Measurements from ENCODE around the gene MKRN2.

DNA sequence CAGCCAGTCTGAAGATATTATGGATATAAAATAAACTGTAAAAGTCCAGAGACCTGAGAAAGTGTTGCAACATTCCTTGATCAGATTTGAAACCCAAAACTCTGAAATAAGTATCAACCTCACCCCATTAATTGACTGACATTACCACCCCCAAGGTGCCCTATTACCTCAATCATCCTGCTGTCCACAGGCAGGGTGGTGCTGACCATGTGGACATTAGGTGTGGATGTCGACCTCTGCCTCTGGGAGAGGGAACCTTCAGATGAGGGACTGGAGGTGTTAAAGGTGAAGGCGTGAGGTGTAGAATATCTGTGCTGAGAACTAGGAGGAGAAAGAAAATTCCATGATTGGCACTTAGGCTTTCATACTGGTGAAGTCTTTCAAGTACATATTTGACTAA is 47.1 kb downstream of the MKRN2 start:
- TF ChIP-seq, protein P1, sequence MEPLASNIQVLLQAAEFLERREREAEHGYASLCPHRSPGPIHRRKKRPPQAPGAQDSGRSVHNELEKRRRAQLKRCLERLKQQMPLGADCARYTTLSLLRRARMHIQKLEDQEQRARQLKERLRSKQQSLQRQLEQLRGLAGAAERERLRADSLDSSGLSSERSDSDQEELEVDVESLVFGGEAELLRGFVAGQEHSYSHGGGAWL (CRISPR knock-in tag; IDR thresholded peaks at IDR 0.05) = no peak
- TF ChIP-seq EP300 (IDR thresholded peaks at IDR 0.05; ENCODE audit: low read depth in 2 of 2, low read length in 2 of 2) (no peak), EP300 (CRISPR knock-in tag; IDR thresholded peaks at IDR 0.05; ENCODE audit: borderline replicate concordance) (no peak), FOXA1 (IDR thresholded peaks at IDR 0.05) (no peak), FOXA1 (CRISPR knock-in tag; IDR thresholded peaks at IDR 0.05) (no peak), TBP (CRISPR knock-in tag; IDR thresholded peaks at IDR 0.05) (no peak), POLR2A (IDR thresholded peaks at IDR 0.05; ENCODE audit: insufficient read depth in 1 of 2, low read depth in 2 of 2, low read length in 2 of 2) (no peak)
- TF ChIP-seq, protein P2, sequence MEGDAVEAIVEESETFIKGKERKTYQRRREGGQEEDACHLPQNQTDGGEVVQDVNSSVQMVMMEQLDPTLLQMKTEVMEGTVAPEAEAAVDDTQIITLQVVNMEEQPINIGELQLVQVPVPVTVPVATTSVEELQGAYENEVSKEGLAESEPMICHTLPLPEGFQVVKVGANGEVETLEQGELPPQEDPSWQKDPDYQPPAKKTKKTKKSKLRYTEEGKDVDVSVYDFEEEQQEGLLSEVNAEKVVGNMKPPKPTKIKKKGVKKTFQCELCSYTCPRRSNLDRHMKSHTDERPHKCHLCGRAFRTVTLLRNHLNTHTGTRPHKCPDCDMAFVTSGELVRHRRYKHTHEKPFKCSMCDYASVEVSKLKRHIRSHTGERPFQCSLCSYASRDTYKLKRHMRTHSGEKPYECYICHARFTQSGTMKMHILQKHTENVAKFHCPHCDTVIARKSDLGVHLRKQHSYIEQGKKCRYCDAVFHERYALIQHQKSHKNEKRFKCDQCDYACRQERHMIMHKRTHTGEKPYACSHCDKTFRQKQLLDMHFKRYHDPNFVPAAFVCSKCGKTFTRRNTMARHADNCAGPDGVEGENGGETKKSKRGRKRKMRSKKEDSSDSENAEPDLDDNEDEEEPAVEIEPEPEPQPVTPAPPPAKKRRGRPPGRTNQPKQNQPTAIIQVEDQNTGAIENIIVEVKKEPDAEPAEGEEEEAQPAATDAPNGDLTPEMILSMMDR (CRISPR knock-in tag; IDR thresholded peaks at IDR 0.05) = no peak
- TF ChIP-seq, protein P3, sequence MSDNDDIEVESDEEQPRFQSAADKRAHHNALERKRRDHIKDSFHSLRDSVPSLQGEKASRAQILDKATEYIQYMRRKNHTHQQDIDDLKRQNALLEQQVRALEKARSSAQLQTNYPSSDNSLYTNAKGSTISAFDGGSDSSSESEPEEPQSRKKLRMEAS (IDR thresholded peaks at IDR 0.05) = no peak
